AG08396 (cell line): ENCODE data around the gene HSPA1L.
A peak's percentile ranks its signal among the peaks of the same experiment; 100 is the strongest.
"Not testable (repeated sequence)": the region's sequence is repeated elsewhere in the genome, so short reads cannot be mapped to it uniquely, and the experiment has no call there.

Experiments
- DNase-seq: peaks from one replicate; pipeline ENCODE4 v3.0.0; 2012; ENCODE audit warnings: low spot score, mixed read lengths

Gene HSPA1L

GRCh38 chr6:31836474-31837368, 21.6 kb upstream of the HSPA1L start:
- peak; percentile 53 for DNase-seq

GRCh38 chr6:31836047-31836473, 21.0 kb upstream of the HSPA1L start:
- DNase-seq, result no peak

- DNase-seq, result peak; percentile 91
Observed at GRCh38 chr6:31834367-31835250, 19.5 kb upstream of the HSPA1L start.

GRCh38 chr6:31831350-31832215, 16.5 kb upstream of the HSPA1L start:
- DNase-seq, result no peak

- no peak for DNase-seq
Observed at GRCh38 chr6:31830886-31831335, 15.8 kb upstream of the HSPA1L start.

GRCh38 chr6:31829633-31830283, 14.7 kb upstream of the HSPA1L start:
- DNase-seq, result no peak

- DNase-seq, result peak; percentile 98
Observed at GRCh38 chr6:31827286-31828079, 12.4 kb upstream of the HSPA1L start, which contains the start of gene HSPA1B. Gene HSPA1B, plus strand, starts transcription at chr6:31827738. Its CDS starts 213 bp downstream, at chr6:31827951.

- DNase-seq, result peak; percentile 80
Observed at GRCh38 chr6:31826793-31827285, 11.8 kb upstream of the HSPA1L start.

- no peak for DNase-seq
Observed at GRCh38 chr6:31825553-31825952, 10.5 kb upstream of the HSPA1L start.

GRCh38 chr6:31823592-31824196, 8.6 kb upstream of the HSPA1L start:
- DNase-seq, result not testable (repeated sequence)

- peak; percentile 79 for DNase-seq
Observed at GRCh38 chr6:31822036-31822821, 7.1 kb upstream of the HSPA1L start.

GRCh38 chr6:31821301-31822035, 6.4 kb upstream of the HSPA1L start:
- DNase-seq, result no peak

- not testable (repeated sequence) for DNase-seq
Observed at GRCh38 chr6:31820399-31820798, 5.3 kb upstream of the HSPA1L start.

GRCh38 chr6:31819871-31820299, 4.8 kb upstream of the HSPA1L start:
- no peak for DNase-seq

- DNase-seq, result not testable (repeated sequence)
Observed at GRCh38 chr6:31817929-31818511, 2.9 kb upstream of the HSPA1L start.

- not testable (repeated sequence) for DNase-seq
Observed at GRCh38 chr6:31817133-31817928, 2.2 kb upstream of the HSPA1L start.

- DNase-seq, result peak; percentile 92
Observed at GRCh38 chr6:31814677-31815024, 432 bp downstream of the HSPA1L start.
